Measurements from ENCODE around the gene HDHD2. TPM values are rescaled to one million over a fixed set of nuclear protein-coding genes. Genes with fewer than 3 reads are reported as not detected.
"Not testable (repeated sequence)": the region's sequence is repeated elsewhere in the genome, so short reads cannot be mapped to it uniquely, and the experiment has no call there.

Gene HDHD2
- total RNA-seq, 1 donor from 2014 or later, result 17.2 TPM

DNA sequence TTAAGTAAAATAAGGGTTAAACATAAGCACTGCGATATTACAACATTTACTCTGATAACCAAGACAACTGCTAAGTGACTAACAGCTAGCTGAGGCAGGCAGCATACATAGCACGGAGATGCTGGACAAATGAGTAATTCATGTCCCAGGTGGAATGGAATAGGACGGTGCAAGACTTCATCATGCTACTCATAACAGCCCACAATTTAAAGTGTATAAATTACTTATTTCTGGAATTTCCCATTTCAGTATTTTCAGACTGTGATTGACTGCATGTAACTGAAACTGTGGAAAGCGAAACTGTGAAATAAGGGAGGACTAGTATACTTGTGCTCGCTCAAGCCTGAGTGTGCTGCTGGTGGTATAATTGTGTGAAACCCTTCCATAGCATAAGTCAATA lies 12.9 kb upstream of the HDHD2 start:
- Histone ChIP-seq H3K4me3 (no peak overlapping the region), H3K4me1 (peaks cover 13% of the 10 kb centered on the region), H3K9me3 (no peaks in the 10 kb centered on the region), H3K27me3 (no peaks in the 10 kb centered on the region), H3K27ac (no peak overlapping the region), H3K36me3 (no peaks in the 10 kb centered on the region)
- TF ChIP-seq CTCF (IDR thresholded peaks at IDR 0.05), result no peak
- no peak for TF ChIP-seq POLR2A (IDR thresholded peaks at IDR 0.05)
- no peak for TF ChIP-seq POLR2AphosphoS5 (IDR thresholded peaks at IDR 0.05; ENCODE audit: insufficient read depth in 1 of 2, low read depth in 1 of 2)
- intact Hi-C loops (cut with DNase I), result no loop called here
- DNase-seq (ENCODE audit: extremely low spot score in 2 of 2), result no peak

DNA sequence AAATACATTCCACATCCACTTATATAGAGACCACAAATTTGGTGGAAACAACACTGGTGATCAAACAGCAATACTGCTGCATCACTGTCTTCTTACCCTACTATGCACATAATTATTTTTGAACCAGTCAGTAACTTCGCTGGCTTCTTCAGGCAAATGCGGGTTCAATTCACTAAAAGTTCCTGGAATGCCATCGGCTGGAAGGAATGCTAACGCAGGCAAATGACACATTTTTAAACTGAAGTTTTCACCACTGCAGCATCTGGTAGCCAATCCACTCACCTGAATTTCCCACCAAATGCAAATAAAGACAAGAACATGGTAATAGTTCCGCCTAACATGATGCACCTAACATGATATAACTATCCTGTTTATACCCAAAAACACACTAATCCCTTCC lies 10.0 kb upstream of the HDHD2 start:
- Histone ChIP-seq H3K27me3 (no peaks in the 10 kb centered on the region), H3K4me3 (no peak overlapping the region), H3K36me3 (peaks cover 0 to under 1% of the 10 kb centered on the region in 2 donors), H3K4me1 (no peaks in the 10 kb centered on the region), H3K9me3 (no peaks in the 10 kb centered on the region), H3K27ac (no peak overlapping the region)
- TF ChIP-seq CTCF (IDR thresholded peaks at IDR 0.05) (no peak), POLR2AphosphoS5 (IDR thresholded peaks at IDR 0.05; ENCODE audit: insufficient read depth in 1 of 2, low read depth in 1 of 2) (no peak), POLR2A (IDR thresholded peaks at IDR 0.05) (no peak)
- no peak for DNase-seq (ENCODE audit: extremely low spot score in 2 of 2)
- intact Hi-C loops (cut with DNase I), result no loop called here

- H3K4me1 ChIP-seq; H3K27ac ChIP-seq; H3K9me3 ChIP-seq; H3K4me3 ChIP-seq; intact Hi-C loops (cut with DNase I); H3K27me3 ChIP-seq; DNase-seq (ENCODE audit: extremely low spot score in 2 of 2): not testable (repeated sequence)
- peaks cover 0 to 19% of the 10 kb centered on the region in 2 donors for H3K36me3 ChIP-seq
Measured at GRCh38 chr18:47158404-47158803, 8.1 kb upstream of the HDHD2 start.

DNA sequence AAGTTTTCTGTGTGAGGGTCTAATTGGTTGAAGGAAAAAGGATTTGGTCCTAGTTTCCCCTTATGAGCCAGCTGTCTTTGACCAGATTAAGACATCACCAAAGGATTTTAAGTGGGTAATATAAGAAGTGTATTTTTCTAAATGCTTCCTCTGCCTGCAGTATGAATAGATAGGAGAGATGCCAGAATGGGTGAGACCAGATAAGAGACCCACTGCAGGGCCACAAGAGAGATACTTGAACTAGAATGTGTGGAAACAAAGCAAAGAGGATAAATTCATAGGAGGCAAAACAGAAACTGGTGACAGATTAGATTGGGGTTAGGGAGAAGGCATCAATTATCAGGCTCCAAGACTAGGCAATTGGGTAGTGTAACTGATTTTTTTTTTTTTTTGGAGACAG lies 1.1 kb upstream of the HDHD2 start:
- Histone ChIP-seq H3K4me1 (peaks cover 31% of the 10 kb centered on the region), H3K27ac (peak overlapping the region; percentile 74), H3K4me3 (no peak overlapping the region), H3K27me3 (no peaks in the 10 kb centered on the region), H3K36me3 (peaks cover 0 to 19% of the 10 kb centered on the region in 2 donors), H3K9me3 (no peaks in the 10 kb centered on the region)
- TF ChIP-seq POLR2A (IDR thresholded peaks at IDR 0.05) (no peak), POLR2AphosphoS5 (IDR thresholded peaks at IDR 0.05; ENCODE audit: insufficient read depth in 1 of 2, low read depth in 1 of 2) (no peak), CTCF (IDR thresholded peaks at IDR 0.05) (no peak)
- DNase-seq (ENCODE audit: extremely low spot score in 2 of 2), result no peak
- intact Hi-C loops (cut with DNase I), result no loop called here

DNA sequence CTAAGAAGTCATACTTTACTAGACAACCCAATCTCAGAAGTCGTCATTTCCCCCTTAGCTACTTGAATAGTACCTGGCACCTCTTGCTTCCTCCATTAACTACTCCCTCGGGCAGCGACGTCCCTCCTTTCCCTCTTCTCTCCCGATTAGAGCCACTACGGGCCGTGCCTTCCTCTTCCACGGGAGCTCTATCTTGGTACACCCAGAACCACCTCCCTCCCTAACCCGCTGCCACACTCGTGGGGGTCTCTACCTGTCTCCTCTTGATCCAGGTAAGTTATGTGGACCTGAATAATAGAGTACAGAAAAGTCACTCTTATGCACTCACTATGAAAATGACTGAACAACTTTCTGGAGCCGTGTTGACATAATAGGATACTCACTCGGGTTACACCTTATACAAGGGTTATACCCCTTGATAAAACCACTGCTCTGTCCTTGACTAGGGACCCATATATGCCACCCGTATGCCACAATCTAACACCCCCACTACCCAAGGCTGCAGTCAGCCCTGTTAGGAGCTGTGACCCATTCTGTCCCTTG lies 595 bp upstream of the HDHD2 start:
- peak overlapping the region; percentile 74 for H3K27ac ChIP-seq
- intact Hi-C loops (cut with DNase I), result no loop called here
- no peak for DNase-seq (ENCODE audit: extremely low spot score in 2 of 2)

More for the DNA sequence above, 595 bp upstream of the HDHD2 start:
- no peaks in the 10 kb centered on the region for H3K27me3 ChIP-seq
- no peak for TF ChIP-seq CTCF (IDR thresholded peaks at IDR 0.05)
- TF ChIP-seq POLR2AphosphoS5 (IDR thresholded peaks at IDR 0.05; ENCODE audit: insufficient read depth in 1 of 2, low read depth in 1 of 2), result no peak
- TF ChIP-seq POLR2A (IDR thresholded peaks at IDR 0.05), result no peak
- H3K9me3 ChIP-seq, result no peaks in the 10 kb centered on the region
- H3K36me3 ChIP-seq, result peaks cover 0 to 19% of the 10 kb centered on the region in 2 donors
- peak overlapping the region; percentile 62 to 67 for H3K4me3 ChIP-seq
- peaks cover 31% of the 10 kb centered on the region for H3K4me1 ChIP-seq
